Liver (tissue), 9 donors: ENCODE data around the gene GMPR2. TPM values are rescaled to one million over a fixed set of nuclear protein-coding genes. Genes with fewer than 3 reads are reported as not detected.

ENCODE experiments used
- DNase-seq: peaks from one replicate; pipeline ENCODE4 v3.0.0-alpha.2; 2017; ENCODE audit warnings: low spot score
- H3K27ac ChIP-seq, 2 donors: one replicate each; pipeline ENCODE4 v1.7.0; 2013; ENCODE audit warnings: inconsistent platforms in 2 of 2, low read length in 2 of 2, control low read depth in 1 of 2, low read depth in 1 of 2, mild to moderate bottlenecking in 1 of 2
- H3K27me3 ChIP-seq, 4 donors: one replicate each; pipeline versions ENCODE4 v1.6.1 to v1.7.0; 2013; ENCODE audit warnings: low read length in 3 of 4, inconsistent platforms in 1 of 4, mild to moderate bottlenecking in 1 of 4, moderate library complexity in 1 of 4; ENCODE audit not compliant: control insufficient read depth in 4 of 4, insufficient read depth in 4 of 4
- H3K36me3 ChIP-seq, 4 donors: one replicate each; pipeline versions ENCODE4 v1.6.1 to v1.7.0; 2013; ENCODE audit warnings: low read length in 3 of 4, mild to moderate bottlenecking in 3 of 4, low read depth in 1 of 4, moderate library complexity in 1 of 4; ENCODE audit not compliant: control insufficient read depth in 4 of 4, insufficient read depth in 3 of 4
- H3K4me1 ChIP-seq, 4 donors: one replicate each; pipeline versions ENCODE4 v1.6.1 to v1.7.0; 2013; ENCODE audit warnings: low read length in 3 of 4, mild to moderate bottlenecking in 3 of 4, moderate library complexity in 1 of 4; ENCODE audit not compliant: control insufficient read depth in 4 of 4, insufficient read depth in 4 of 4
- H3K4me3 ChIP-seq, 3 donors: one replicate each; pipeline versions ENCODE4 v1.6.1 to v1.7.0; 2013; ENCODE audit warnings: low read length in 3 of 3, control low read depth in 1 of 3, low read depth in 1 of 3, mild to moderate bottlenecking in 1 of 3
- H3K9ac ChIP-seq, 2 donors: one replicate each; pipeline ENCODE4 v1.7.0; 2013; ENCODE audit warnings: low read length in 2 of 2, mild to moderate bottlenecking in 2 of 2, moderate library complexity in 2 of 2, control low read depth in 1 of 2, low read depth in 1 of 2
- H3K9me3 ChIP-seq, 4 donors: one replicate each; pipeline versions ENCODE4 v1.6.1 to v1.7.0; 2013; ENCODE audit warnings: low read length in 3 of 4; ENCODE audit not compliant: control insufficient read depth in 4 of 4
- EGR1 ChIP-seq, 2 donors: IDR thresholded peaks; 2 replicates each; pipeline ENCODE4 v1.6.1; 2016 to 2018; ENCODE audit warnings: antibody characterized with exemption in 2 of 2, low read depth in 2 of 2
- FOXA1 ChIP-seq: IDR thresholded peaks from 2 replicates; pipeline ENCODE4 v1.6.1; 2016; ENCODE audit warnings: antibody characterized with exemption
- FOXA2 ChIP-seq: IDR thresholded peaks from 2 replicates; pipeline ENCODE4 v1.6.1; 2016; ENCODE audit warnings: antibody characterized with exemption
- GABPA ChIP-seq, 2 donors: IDR thresholded peaks in 1 of 2; conservative IDR thresholded peaks in 1 of 2; 2 replicates each; pipeline ENCODE4 v1.6.1; 2016; ENCODE audit warnings: antibody characterized with exemption in 2 of 2, mild to moderate bottlenecking in 1 of 2, moderate library complexity in 1 of 2
- HNF4A ChIP-seq, 2 donors: conservative IDR thresholded peaks; 2 replicates each; pipeline ENCODE4 v1.6.1; 2016; ENCODE audit warnings: antibody characterized with exemption in 2 of 2, mild to moderate bottlenecking in 2 of 2
- HNF4G ChIP-seq: IDR thresholded peaks from 2 replicates; pipeline ENCODE4 v1.6.1; 2016; ENCODE audit warnings: antibody characterized with exemption
- NR2F2 ChIP-seq: IDR thresholded peaks from 2 replicates; pipeline ENCODE4 v1.6.1; 2016; ENCODE audit warnings: antibody characterized with exemption
- RAD21 ChIP-seq, 2 donors: IDR thresholded peaks; 2 replicates each; pipeline ENCODE4 v1.6.1; 2016; ENCODE audit warnings: antibody characterized with exemption in 2 of 2, mild to moderate bottlenecking in 2 of 2
- RXRA ChIP-seq, 2 donors: IDR thresholded peaks; 2 replicates each; pipeline ENCODE4 v1.6.1; 2017 to 2018; ENCODE audit warnings: antibody characterized with exemption in 2 of 2, mild to moderate bottlenecking in 1 of 2
- YY1 ChIP-seq: IDR thresholded peaks from 2 replicates; pipeline ENCODE4 v1.6.1; 2016; ENCODE audit warnings: antibody characterized with exemption, mild to moderate bottlenecking
- WGBS: extraction: QIAGEN DNeasy Blood & Tissue Kit; methylation state at CpG from one replicate; pipeline ENCODE4 v1.1.7; 2013; 5-methylcytosine and 5-hydroxymethylcytosine counted together
- polyA plus RNA-seq, 2 donors: library from polyadenylated mRNA; stranded (reverse) in 1 of 2; unstranded in 1 of 2; fragments of 200-250 nt in 1 of 2; fragments of >200 nt in 1 of 2; fragmentation: Nextera tagmentation in 1 of 2; extraction: Ambion mirVana in 1 of 2; gene quantifications; one replicate each; pipeline versions ENCODE4 v1.2.1 to v1.2.3, GENCODE V29; 2013 to 2015
- total RNA-seq, 2 donors: library from RNA; depleted of rRNA; stranded (reverse); fragments of >200 nt; gene quantifications; one replicate each; pipeline ENCODE4 v1.2.3, GENCODE V29; 2014
- TF ChIP-seq, protein P1 (sequence below): fragments of 150-350 bp; IDR thresholded peaks from 2 replicates; pipeline ENCODE4 v1.5.1; 2017; ENCODE audit warnings: improper control_type of control experiment, low read depth, low read length; ENCODE audit not compliant: missing input control
- TF ChIP-seq, protein P2 (sequence below): IDR thresholded peaks from 2 replicates; pipeline ENCODE4 v1.6.1; 2016; ENCODE audit warnings: antibody characterized with exemption
- TF ChIP-seq, protein P3 (sequence below): IDR thresholded peaks from 2 replicates; pipeline ENCODE4 v1.6.1; 2016; ENCODE audit warnings: antibody characterized with exemption
- TF ChIP-seq, protein P4 (sequence below): IDR thresholded peaks from 2 replicates; pipeline ENCODE4 v1.6.1; 2016; ENCODE audit warnings: antibody characterized with exemption, mild to moderate bottlenecking
- donor health status: healthy.
- donor health status: healthy.
- donor health status: healthy.
- donor health status: healthy.
- donor health status: healthy.

Gene GMPR2
- total and polyA plus RNA-seq, 4 donors: 28.6 to 42.7 (median 32.4) TPM

DNA sequence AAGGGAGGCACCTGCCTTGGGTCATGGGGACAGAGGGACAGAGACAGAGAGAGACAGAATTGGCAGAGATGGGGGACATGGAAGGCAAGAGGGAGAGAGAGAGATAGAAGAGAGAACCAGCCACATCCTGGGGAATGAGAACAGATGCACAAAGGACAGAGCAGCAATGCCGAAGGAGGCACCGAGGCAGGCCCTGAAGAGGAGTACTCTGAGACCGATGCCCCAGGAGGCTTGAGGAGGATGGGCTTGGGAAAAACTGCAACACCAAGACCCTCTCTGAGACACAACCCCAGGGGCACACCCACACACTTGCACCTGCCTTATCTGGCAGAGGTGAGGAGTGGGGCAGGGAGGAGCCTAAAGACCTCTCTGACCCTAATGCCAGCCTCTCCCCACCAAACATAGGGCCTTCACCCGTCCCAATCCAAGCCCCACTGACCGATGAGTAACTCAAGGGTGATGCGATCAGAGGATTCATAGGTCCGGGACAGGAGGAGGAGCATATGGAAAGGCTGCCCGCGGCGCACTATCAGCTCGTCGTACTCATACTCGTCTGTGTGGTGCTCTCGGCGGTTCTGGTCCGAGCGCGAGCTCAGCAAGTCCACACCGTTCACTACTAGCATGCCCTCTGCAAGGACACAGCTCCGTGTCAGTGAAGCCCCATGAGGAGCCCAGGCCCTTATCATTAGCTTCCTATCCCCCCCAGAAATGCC lies 28.7 kb downstream of the GMPR2 start (continued):
- TF ChIP-seq, protein P1, sequence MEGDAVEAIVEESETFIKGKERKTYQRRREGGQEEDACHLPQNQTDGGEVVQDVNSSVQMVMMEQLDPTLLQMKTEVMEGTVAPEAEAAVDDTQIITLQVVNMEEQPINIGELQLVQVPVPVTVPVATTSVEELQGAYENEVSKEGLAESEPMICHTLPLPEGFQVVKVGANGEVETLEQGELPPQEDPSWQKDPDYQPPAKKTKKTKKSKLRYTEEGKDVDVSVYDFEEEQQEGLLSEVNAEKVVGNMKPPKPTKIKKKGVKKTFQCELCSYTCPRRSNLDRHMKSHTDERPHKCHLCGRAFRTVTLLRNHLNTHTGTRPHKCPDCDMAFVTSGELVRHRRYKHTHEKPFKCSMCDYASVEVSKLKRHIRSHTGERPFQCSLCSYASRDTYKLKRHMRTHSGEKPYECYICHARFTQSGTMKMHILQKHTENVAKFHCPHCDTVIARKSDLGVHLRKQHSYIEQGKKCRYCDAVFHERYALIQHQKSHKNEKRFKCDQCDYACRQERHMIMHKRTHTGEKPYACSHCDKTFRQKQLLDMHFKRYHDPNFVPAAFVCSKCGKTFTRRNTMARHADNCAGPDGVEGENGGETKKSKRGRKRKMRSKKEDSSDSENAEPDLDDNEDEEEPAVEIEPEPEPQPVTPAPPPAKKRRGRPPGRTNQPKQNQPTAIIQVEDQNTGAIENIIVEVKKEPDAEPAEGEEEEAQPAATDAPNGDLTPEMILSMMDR: no peak
- TF ChIP-seq HNF4A (conservative IDR thresholded peaks at IDR 0.05) (no peak), FOXA1 (no peak), RXRA (IDR thresholded peaks at IDR 0.05) (no peak), NR2F2 (no peak), EGR1 (IDR thresholded peaks at IDR 0.05; ENCODE audit: low read depth in 2 of 2) (no peak), HNF4G (no peak), RAD21 (IDR thresholded peaks at IDR 0.05) (no peak), YY1 (no peak), FOXA2 (no peak)
- TF ChIP-seq, protein P2, sequence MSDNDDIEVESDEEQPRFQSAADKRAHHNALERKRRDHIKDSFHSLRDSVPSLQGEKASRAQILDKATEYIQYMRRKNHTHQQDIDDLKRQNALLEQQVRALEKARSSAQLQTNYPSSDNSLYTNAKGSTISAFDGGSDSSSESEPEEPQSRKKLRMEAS: no peak
- TF ChIP-seq, protein P3, sequence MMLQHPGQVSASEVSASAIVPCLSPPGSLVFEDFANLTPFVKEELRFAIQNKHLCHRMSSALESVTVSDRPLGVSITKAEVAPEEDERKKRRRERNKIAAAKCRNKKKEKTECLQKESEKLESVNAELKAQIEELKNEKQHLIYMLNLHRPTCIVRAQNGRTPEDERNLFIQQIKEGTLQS: no peak

DNA sequence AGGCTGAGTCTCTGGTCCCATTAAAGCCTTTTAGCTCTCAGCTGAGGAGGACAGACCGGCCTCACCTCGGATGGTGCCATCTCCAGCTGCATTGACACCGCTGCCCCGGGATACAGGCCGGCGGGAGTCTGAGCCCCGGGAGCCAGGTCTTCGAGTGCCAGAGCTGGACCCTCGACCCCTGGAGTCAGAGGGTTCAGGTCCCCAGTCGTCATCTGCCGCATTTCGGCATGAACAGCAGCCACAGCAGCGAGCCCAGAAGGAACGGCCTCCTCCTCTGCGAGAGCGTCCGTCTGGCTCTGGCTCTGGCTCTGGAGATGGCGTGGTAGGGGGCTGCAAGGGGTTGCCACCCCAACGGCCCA lies 29.2 kb downstream of the GMPR2 start:
- no peak overlapping the region for H3K4me3 ChIP-seq
- no peak for DNase-seq
- WGBS: 94% methylated on average over 19 of the region's 19 CpGs

More for the DNA sequence above, 29.2 kb downstream of the GMPR2 start:
- H3K27ac ChIP-seq: no peak overlapping the region
- peaks cover 0 to 23% (median 3%) of the 10 kb centered on the region in 4 donors for H3K36me3 ChIP-seq
- no peaks in the 10 kb centered on the region for H3K9me3 ChIP-seq
- no peaks in the 10 kb centered on the region for H3K27me3 ChIP-seq
- no peaks in the 10 kb centered on the region for H3K4me1 ChIP-seq
- TF ChIP-seq FOXA1 (no peak), HNF4A (conservative IDR thresholded peaks at IDR 0.05) (no peak), FOXA2 (no peak), GABPA (IDR thresholded peaks at IDR 0.05 in 1 of 2, conservative IDR thresholded peaks at IDR 0.05 in 1 of 2) (no peak)
- TF ChIP-seq, protein P3: no peak
- TF ChIP-seq, protein P4, sequence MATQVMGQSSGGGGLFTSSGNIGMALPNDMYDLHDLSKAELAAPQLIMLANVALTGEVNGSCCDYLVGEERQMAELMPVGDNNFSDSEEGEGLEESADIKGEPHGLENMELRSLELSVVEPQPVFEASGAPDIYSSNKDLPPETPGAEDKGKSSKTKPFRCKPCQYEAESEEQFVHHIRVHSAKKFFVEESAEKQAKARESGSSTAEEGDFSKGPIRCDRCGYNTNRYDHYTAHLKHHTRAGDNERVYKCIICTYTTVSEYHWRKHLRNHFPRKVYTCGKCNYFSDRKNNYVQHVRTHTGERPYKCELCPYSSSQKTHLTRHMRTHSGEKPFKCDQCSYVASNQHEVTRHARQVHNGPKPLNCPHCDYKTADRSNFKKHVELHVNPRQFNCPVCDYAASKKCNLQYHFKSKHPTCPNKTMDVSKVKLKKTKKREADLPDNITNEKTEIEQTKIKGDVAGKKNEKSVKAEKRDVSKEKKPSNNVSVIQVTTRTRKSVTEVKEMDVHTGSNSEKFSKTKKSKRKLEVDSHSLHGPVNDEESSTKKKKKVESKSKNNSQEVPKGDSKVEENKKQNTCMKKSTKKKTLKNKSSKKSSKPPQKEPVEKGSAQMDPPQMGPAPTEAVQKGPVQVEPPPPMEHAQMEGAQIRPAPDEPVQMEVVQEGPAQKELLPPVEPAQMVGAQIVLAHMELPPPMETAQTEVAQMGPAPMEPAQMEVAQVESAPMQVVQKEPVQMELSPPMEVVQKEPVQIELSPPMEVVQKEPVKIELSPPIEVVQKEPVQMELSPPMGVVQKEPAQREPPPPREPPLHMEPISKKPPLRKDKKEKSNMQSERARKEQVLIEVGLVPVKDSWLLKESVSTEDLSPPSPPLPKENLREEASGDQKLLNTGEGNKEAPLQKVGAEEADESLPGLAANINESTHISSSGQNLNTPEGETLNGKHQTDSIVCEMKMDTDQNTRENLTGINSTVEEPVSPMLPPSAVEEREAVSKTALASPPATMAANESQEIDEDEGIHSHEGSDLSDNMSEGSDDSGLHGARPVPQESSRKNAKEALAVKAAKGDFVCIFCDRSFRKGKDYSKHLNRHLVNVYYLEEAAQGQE: no peak
- no peak overlapping the region for H3K9ac ChIP-seq
